ENCODE data around the gene HMMR. TPM values are rescaled to one million over a fixed set of nuclear protein-coding genes. Genes with fewer than 3 reads are reported as not detected.
A peak's percentile ranks its signal among the peaks of the same experiment; 100 is the strongest.

Gene HMMR
- total RNA-seq, 1 donor, result 2.5 TPM

GRCh38 chr5:163505049-163505367 lies 44.6 kb downstream of the HMMR start:
- H3K4me3 ChIP-seq (ENCODE audit: insufficient read depth, low read length), result peak overlapping the region; percentile 87
- DNase-seq (ENCODE audit: insufficient read length, low spot score, missing footprints), result no peak
- H3K9me3 ChIP-seq (ENCODE audit: low read depth, low read length), result no peaks in the 10 kb centered on the region
- peak overlapping the region; percentile 99 for H3K4me2 ChIP-seq (ENCODE audit: insufficient read depth, low read length)
- TF ChIP-seq, protein P1, sequence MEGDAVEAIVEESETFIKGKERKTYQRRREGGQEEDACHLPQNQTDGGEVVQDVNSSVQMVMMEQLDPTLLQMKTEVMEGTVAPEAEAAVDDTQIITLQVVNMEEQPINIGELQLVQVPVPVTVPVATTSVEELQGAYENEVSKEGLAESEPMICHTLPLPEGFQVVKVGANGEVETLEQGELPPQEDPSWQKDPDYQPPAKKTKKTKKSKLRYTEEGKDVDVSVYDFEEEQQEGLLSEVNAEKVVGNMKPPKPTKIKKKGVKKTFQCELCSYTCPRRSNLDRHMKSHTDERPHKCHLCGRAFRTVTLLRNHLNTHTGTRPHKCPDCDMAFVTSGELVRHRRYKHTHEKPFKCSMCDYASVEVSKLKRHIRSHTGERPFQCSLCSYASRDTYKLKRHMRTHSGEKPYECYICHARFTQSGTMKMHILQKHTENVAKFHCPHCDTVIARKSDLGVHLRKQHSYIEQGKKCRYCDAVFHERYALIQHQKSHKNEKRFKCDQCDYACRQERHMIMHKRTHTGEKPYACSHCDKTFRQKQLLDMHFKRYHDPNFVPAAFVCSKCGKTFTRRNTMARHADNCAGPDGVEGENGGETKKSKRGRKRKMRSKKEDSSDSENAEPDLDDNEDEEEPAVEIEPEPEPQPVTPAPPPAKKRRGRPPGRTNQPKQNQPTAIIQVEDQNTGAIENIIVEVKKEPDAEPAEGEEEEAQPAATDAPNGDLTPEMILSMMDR (IDR thresholded peaks at IDR 0.05; ENCODE audit: extremely low read depth, low read depth, low read length), result no peak
- H3K27ac ChIP-seq (ENCODE audit: low read depth, low read length), result peak overlapping the region; percentile 89
- peak overlapping the region; percentile 95 for H2AFZ ChIP-seq (ENCODE audit: low read length)
- peaks cover 61% of the 10 kb centered on the region for H3K4me1 ChIP-seq (ENCODE audit: insufficient read depth, low read length)
- peaks cover 46% of the 10 kb centered on the region for H3K79me2 ChIP-seq (ENCODE audit: insufficient read depth, low read length)
- H3K36me3 ChIP-seq (ENCODE audit: insufficient read depth, low read length), result no peaks in the 10 kb centered on the region
- no peaks in the 10 kb centered on the region for H3K27me3 ChIP-seq (ENCODE audit: insufficient read depth, low read length)
- H4K20me1 ChIP-seq (ENCODE audit: insufficient read depth, low read length), result peaks cover 12% of the 10 kb centered on the region

GRCh38 chr5:163505368-163506094 lies 45.1 kb downstream of the HMMR start, which contains the start of gene MAT2B:
Gene MAT2B (plus strand): TSS chr5:163505619. CDS start chr5:163505687, 68 bp downstream.
- Histone ChIP-seq H4K20me1 (ENCODE audit: insufficient read depth, low read length) (peaks cover 12% of the 10 kb centered on the region), H3K79me2 (ENCODE audit: insufficient read depth, low read length) (peaks cover 51% of the 10 kb centered on the region), H3K4me2 (ENCODE audit: insufficient read depth, low read length) (peak within 1 kb of the TSS; percentile 99), H3K9me3 (ENCODE audit: low read depth, low read length) (no peaks in the 10 kb centered on the region), H3K36me3 (ENCODE audit: insufficient read depth, low read length) (no peaks in the 10 kb centered on the region), H2AFZ (ENCODE audit: low read length) (peak within 1 kb of the TSS; percentile 95), H3K27me3 (ENCODE audit: insufficient read depth, low read length) (no peaks in the 10 kb centered on the region), H3K4me1 (ENCODE audit: insufficient read depth, low read length) (peaks cover 62% of the 10 kb centered on the region), H3K27ac (ENCODE audit: low read depth, low read length) (peak within 1 kb of the TSS; percentile 89), H3K4me3 (ENCODE audit: insufficient read depth, low read length) (peak within 1 kb of the TSS; percentile 87)
- TF ChIP-seq, protein P1 (IDR thresholded peaks at IDR 0.05; ENCODE audit: extremely low read depth, low read depth, low read length), result peak; percentile 49
- DNase-seq (ENCODE audit: insufficient read length, low spot score, missing footprints), result peak; percentile 95

DNA sequence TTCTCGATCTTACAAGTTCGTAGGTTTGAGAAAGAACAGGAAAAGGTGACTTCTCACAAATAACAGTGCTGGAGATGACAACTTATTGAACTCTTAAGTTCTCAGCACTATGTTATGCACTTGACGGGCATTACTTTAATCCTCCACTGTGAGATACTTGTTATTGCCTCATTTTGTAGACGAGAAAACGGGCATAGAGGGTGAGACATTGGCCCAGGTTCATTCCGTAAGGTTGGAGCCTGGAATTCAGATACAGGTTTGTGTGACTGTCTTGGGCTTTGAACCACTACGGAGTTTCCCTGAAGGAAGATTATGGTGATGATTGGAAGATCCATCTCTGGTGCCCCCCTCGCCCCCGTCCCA lies 45.6 kb downstream of the HMMR start:
- Histone ChIP-seq H3K27ac (ENCODE audit: low read depth, low read length) (peak overlapping the region; percentile 89), H3K4me1 (ENCODE audit: insufficient read depth, low read length) (peaks cover 62% of the 10 kb centered on the region), H3K4me2 (ENCODE audit: insufficient read depth, low read length) (peak overlapping the region; percentile 99), H3K4me3 (ENCODE audit: insufficient read depth, low read length) (peak overlapping the region; percentile 87), H2AFZ (ENCODE audit: low read length) (peak overlapping the region; percentile 63), H3K27me3 (ENCODE audit: insufficient read depth, low read length) (no peaks in the 10 kb centered on the region), H3K36me3 (ENCODE audit: insufficient read depth, low read length) (no peaks in the 10 kb centered on the region), H4K20me1 (ENCODE audit: insufficient read depth, low read length) (peaks cover 12% of the 10 kb centered on the region), H3K79me2 (ENCODE audit: insufficient read depth, low read length) (peaks cover 57% of the 10 kb centered on the region), H3K9me3 (ENCODE audit: low read depth, low read length) (no peaks in the 10 kb centered on the region)
- TF ChIP-seq, protein P1 (IDR thresholded peaks at IDR 0.05; ENCODE audit: extremely low read depth, low read depth, low read length), result no peak
- DNase-seq (ENCODE audit: insufficient read length, low spot score, missing footprints), result no peak

DNA sequence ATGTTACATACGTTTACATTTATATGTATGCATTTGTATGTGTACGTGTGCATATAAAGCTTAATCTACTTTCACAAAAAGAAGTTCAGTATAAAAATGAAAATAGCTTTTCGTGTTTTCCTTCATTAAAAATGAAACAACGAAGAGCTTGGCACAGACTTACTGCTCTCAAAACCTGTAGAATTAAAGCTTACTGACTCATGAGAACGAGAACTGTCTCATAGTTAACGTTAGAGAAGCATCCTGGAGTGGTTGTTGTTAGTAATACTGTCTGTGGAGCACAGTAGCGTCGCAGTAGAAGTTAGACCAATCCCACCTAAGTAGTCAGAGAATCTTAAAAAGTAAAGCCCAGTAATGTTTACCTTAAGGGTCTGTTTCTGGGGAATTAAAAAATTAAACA lies 46.3 kb downstream of the HMMR start:
- Histone ChIP-seq H3K36me3 (ENCODE audit: insufficient read depth, low read length) (no peaks in the 10 kb centered on the region), H2AFZ (ENCODE audit: low read length) (no peak overlapping the region), H3K9me3 (ENCODE audit: low read depth, low read length) (no peaks in the 10 kb centered on the region), H3K4me3 (ENCODE audit: insufficient read depth, low read length) (peak overlapping the region; percentile 87), H3K4me2 (ENCODE audit: insufficient read depth, low read length) (peak overlapping the region; percentile 99), H3K27me3 (ENCODE audit: insufficient read depth, low read length) (no peaks in the 10 kb centered on the region), H3K27ac (ENCODE audit: low read depth, low read length) (peak overlapping the region; percentile 89), H3K4me1 (ENCODE audit: insufficient read depth, low read length) (peaks cover 62% of the 10 kb centered on the region), H4K20me1 (ENCODE audit: insufficient read depth, low read length) (peaks cover 12% of the 10 kb centered on the region), H3K79me2 (ENCODE audit: insufficient read depth, low read length) (peaks cover 62% of the 10 kb centered on the region)
- TF ChIP-seq, protein P1 (IDR thresholded peaks at IDR 0.05; ENCODE audit: extremely low read depth, low read depth, low read length), result no peak
- DNase-seq (ENCODE audit: insufficient read length, low spot score, missing footprints), result peak; percentile 77
